HepG2 (cell line): ENCODE results near the gene NCKIPSD. TPM values are rescaled to one million over a fixed set of nuclear protein-coding genes. Genes with fewer than 3 reads are reported as not detected.

Source experiments
- GMEB1 ChIP-seq: sonication (generic); formaldehyde crosslinking; IDR thresholded peaks from 2 replicates; pipeline ENCODE4 v1.5.1; 2020; ENCODE audit warnings: missing genetic modification reagents, mild to moderate bottlenecking, borderline replicate concordance
- SNAPC5 ChIP-seq: sonication (generic); formaldehyde crosslinking; IDR thresholded peaks from 2 replicates; pipeline ENCODE4 v1.8.1; 2023; ENCODE audit warnings: mild to moderate bottlenecking, missing genetic modification reagents, borderline replicate concordance
- TBX2 ChIP-seq: sonication (generic); formaldehyde crosslinking; IDR thresholded peaks from 2 replicates; pipeline ENCODE4 v1.5.0; 2020; ENCODE audit warnings: missing genetic modification reagents, mild to moderate bottlenecking, borderline replicate concordance
- THAP11 ChIP-seq: IDR thresholded peaks from 2 replicates; pipeline ENCODE4 v1.6.1; 2016; ENCODE audit warnings: missing biosample characterization, missing genetic modification reagents
- ZNF121 ChIP-seq: sonication (generic); formaldehyde crosslinking; IDR thresholded peaks from 2 replicates; pipeline ENCODE4 v1.5.0; 2020; ENCODE audit warnings: mild to moderate bottlenecking, missing genetic modification reagents
- ZNF556 ChIP-seq: sonication (generic); formaldehyde crosslinking; IDR thresholded peaks from 2 replicates; pipeline ENCODE4 v1.4.0; 2020; ENCODE audit warnings: mild to moderate bottlenecking, missing genetic modification reagents, borderline replicate concordance
- ZNF644 ChIP-seq: IDR thresholded peaks from 2 replicates; pipeline ENCODE4 v1.6.1; 2016; ENCODE audit warnings: low read depth
- ZNF646 ChIP-seq: sonication (generic); formaldehyde crosslinking; IDR thresholded peaks from 2 replicates; pipeline ENCODE4 v1.9.0; 2021; ENCODE audit warnings: mild to moderate bottlenecking, missing genetic modification reagents
- polyA plus RNA-seq, 8 experiments: library from polyadenylated mRNA; depleted of rRNA in 3 of 8; stranded (reverse) in 7 of 8; unstranded in 1 of 8; fragments of >200 nt; fragmentation: Illumina TruSeq in 4 of 8; extraction: Trizol in 4 of 8; gene quantifications; 2 replicates each; pipeline versions ENCODE4 v1.2.1 to v1.2.3, GENCODE V29; 2011 to 2016; ENCODE audit warnings: low read depth in 4 of 8, missing spikeins in 1 of 8, mixed read lengths in 1 of 8; ENCODE audit not compliant: insufficient read depth in 1 of 8
- total RNA-seq, 5 experiments: library from RNA; depleted of rRNA; stranded (reverse); fragments of >200 nt; fragmentation: Illumina TruSeq; extraction: Trizol; gene quantifications; 2 replicates each; pipeline ENCODE4 v1.2.3, GENCODE V29; 2016; ENCODE audit warnings: low read depth in 1 of 5
- TF ChIP-seq, protein P1 (sequence below): sonication (generic); formaldehyde crosslinking; IDR thresholded peaks from 2 replicates; pipeline ENCODE4 v1.4.0; 2020; ENCODE audit warnings: mild to moderate bottlenecking, low read depth, missing genetic modification reagents

Gene NCKIPSD
- total and polyA plus RNA-seq, 2 of the 13 experiments (the other 11 are each of a cell fraction or from before 2014, with no cell fraction given), result 13.5 to 35.2 TPM

- no peak for TF ChIP-seq ZNF646 (CRISPR knock-in tag)
- TF ChIP-seq THAP11 (CRISPR knock-in tag), result no peak
- no peak for TF ChIP-seq SNAPC5
- TF ChIP-seq TBX2, result no peak
- TF ChIP-seq ZNF556 (CRISPR knock-in tag), result no peak
- no peak for TF ChIP-seq ZNF644 (CRISPR knock-in tag)
- TF ChIP-seq, protein P1, sequence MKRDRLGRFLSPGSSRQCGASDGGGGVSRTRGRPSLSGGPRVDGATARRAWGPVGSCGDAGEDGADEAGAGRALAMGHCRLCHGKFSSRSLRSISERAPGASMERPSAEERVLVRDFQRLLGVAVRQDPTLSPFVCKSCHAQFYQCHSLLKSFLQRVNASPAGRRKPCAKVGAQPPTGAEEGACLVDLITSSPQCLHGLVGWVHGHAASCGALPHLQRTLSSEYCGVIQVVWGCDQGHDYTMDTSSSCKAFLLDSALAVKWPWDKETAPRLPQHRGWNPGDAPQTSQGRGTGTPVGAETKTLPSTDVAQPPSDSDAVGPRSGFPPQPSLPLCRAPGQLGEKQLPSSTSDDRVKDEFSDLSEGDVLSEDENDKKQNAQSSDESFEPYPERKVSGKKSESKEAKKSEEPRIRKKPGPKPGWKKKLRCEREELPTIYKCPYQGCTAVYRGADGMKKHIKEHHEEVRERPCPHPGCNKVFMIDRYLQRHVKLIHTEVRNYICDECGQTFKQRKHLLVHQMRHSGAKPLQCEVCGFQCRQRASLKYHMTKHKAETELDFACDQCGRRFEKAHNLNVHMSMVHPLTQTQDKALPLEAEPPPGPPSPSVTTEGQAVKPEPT (CRISPR knock-in tag), result no peak
- no peak for TF ChIP-seq GMEB1 (CRISPR knock-in tag)
- no peak for TF ChIP-seq ZNF121 (CRISPR knock-in tag)
These were observed 60.1 kb downstream of the NCKIPSD start (continued) for GRCh38 chr3:48625600-48625999.
